ENCODE measurements around the gene ALX4.

Gene ALX4

DNA sequence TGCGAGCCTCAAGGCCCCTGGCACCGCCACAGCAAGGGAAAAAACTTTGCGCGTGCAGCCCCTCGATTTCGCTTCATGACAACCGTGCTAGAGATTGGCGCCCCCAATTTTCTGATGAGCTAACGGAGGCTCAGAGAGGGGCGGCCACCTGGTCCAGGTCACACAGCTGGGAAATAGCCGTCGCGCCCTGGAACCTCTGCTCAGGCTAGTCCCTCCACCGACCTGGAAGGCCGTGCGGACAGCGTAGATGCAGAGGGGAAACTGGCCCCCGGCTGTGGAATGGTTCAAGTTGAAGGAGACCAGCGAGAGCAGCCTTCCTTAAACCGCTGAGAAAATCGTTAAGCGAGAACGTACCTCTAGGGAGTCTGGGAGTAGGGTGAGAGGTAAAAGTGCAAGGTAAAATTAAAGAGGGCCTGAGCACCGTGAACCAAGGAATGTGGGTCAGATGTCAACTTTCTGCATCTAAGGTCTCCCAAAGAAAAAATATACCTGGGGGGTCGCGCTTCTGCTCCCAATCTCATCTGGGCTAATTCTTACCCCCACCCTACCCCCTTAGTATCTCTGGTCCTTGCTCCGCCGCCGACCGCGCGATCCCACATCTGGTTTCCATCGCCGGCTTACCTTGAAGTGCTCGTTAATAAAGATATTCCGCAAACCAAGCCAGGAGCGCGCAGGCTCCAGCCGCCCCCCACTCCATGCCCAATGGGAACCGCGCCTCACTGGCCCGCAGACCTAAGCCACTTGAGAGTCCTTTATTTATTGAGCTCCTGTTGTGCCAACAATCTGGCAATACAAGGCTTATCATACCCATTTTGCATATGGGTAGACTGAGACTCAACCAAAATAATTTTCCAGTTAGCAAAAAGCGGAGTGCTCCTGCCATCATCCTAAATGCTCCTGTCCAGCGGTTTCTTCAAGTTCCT, 1.7 kb upstream of the ALX4 start:
- no peak for DNase-seq
- Mint-ChIP-seq H3K4me3 (no peak overlapping the region), H3K9me3 (no peaks in the 10 kb centered on the region), H3K27ac (no peak overlapping the region), H3K4me1 (peaks cover 20% of the 10 kb centered on the region), H3K27me3 (peaks cover 99% of the 10 kb centered on the region)
- no peak for ATAC-seq

DNA sequence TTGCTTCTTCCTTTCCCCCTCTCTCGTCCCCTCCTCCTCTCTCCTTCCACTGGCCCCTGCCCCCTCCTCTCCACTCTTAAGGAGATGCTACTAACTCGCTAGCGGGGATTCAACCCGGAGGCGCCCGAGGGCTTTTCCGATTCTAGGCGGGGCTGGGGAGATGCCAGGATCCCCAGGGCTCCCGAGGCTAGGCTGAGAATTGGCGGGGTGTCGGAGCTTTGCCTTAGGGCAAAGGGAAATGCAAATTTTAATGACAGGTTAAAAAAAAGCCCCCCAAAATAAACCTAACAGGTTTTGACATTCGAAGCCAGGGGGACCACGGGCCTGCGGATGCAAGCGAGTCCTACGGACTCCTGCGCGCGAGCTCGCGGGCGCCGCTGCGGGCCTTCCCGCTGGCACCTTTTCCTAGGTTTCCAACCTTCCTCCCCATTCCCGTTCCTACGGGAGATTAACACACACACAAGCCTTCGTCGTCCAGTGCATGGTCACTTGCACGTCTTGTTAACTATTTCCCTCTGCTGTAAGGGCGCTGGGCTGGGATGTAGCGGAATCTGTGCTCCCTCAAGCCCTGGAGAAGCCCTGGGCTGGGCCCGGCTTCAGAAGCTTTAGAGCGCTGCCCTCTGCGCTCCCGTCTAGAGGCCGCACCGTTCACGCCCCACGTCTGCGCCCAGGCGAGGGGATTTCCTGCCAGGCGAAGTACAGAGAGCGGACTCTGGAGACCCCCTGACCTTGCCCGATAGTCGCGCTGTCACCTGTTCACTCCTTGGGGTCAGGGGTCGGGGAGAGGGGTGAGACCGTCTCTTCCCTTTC, 729 bp upstream of the ALX4 start:
- ATAC-seq (no peak), DNase-seq (no peak)
- H3K4me3 Mint-ChIP-seq: no peak overlapping the region
- H3K27ac Mint-ChIP-seq: no peak overlapping the region
- peaks cover 99% of the 10 kb centered on the region for H3K27me3 Mint-ChIP-seq
- peaks cover 26% of the 10 kb centered on the region for H3K4me1 Mint-ChIP-seq
- no peaks in the 10 kb centered on the region for H3K9me3 Mint-ChIP-seq

DNA sequence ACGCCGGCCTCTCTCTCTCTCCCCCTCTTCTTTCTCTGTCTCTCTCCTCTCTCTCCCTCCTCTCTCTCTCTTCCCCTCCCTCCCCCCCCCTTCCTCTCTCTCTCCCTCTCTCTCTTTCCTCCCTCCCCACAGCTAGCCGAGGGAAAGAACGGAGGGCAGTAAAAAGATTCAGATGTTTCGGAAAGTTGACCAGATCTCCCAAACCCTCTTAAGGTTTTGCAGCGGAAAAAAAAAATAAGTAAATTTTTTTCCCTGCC, 195 bp upstream of the ALX4 start:
- ATAC-seq: no peak
- Mint-ChIP-seq H3K27ac (no peak overlapping the region), H3K4me1 (peaks cover 27% of the 10 kb centered on the region), H3K4me3 (peak overlapping the region in 1 of 2 donors; percentile 24), H3K27me3 (peaks cover 99% of the 10 kb centered on the region), H3K9me3 (no peaks in the 10 kb centered on the region)
- DNase-seq: no peak

DNA sequence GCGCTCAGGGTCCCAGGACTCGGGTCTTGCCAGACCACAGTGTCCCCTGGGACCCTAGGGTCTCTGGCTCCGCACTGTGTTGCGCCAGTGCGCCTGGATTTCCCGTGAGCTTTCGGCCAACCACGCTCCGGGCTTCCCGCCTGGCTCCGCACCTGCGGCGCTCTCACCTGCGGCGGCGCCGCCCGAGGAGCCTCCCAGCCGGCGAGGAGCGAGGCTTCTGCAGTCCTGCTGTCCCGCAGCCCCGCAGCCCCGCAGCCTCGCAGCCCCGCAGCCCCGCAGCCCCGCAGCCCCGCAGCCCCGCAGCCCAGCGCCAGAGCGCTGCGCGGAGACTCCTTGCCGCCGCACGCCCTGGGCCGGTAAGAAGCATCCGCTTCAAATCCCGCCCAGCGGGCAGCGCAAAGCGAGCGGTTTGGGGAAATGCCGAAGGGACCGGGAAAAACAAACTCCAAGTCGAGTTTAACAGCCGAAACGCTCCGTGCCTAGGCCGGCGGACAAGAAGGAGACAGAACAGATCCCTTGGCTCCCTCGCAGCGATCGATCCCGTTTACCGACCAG, 939 bp downstream of the ALX4 start:
- H3K4me1 Mint-ChIP-seq: peaks cover 38% of the 10 kb centered on the region
- H3K9me3 Mint-ChIP-seq: no peaks in the 10 kb centered on the region
- DNase-seq (no peak), ATAC-seq (no peak)
- no peak overlapping the region for H3K27ac Mint-ChIP-seq
- peaks cover 99% of the 10 kb centered on the region for H3K27me3 Mint-ChIP-seq
- H3K4me3 Mint-ChIP-seq: peak overlapping the region; percentile 15 to 61

DNA sequence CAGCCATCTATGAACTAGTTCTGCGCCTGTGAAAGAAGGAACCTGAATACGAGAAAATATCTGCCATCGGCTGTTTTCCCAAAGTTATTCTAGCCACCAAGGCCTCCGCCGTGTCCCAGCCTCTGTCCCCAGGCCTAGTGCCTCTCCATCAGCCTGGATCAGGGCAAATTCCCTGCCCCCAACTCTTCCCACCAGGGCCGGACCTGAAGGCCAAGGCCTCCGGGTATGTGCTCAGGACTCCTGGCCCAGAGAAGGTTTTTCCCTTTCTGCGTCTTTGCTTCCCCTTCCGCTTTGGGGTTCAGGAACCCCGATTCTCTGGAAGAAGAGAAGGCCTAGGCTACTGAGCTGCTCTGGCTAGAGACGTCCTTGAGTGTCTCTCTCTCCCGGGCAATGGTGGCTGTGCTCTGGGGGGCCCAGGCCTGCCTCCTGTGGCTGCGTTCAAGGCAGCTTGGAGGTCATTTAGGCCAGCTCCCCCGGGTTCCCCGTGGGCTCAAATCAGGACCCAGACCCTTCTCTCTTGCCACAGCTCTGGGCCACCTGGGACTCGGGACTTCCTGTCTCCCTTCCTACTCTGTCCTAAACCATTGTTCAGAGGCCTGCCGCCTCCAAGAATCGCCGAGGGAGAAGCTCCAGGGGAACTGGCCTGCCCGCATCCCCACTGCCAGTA, 1.6 kb downstream of the ALX4 start:
- H3K9me3 Mint-ChIP-seq: no peaks in the 10 kb centered on the region
- no peak for ATAC-seq
- peaks cover 99% of the 10 kb centered on the region for H3K27me3 Mint-ChIP-seq
- DNase-seq: no peak
- peaks cover 44% of the 10 kb centered on the region for H3K4me1 Mint-ChIP-seq
- H3K4me3 Mint-ChIP-seq: no peak overlapping the region
- H3K27ac Mint-ChIP-seq: no peak overlapping the region

DNA sequence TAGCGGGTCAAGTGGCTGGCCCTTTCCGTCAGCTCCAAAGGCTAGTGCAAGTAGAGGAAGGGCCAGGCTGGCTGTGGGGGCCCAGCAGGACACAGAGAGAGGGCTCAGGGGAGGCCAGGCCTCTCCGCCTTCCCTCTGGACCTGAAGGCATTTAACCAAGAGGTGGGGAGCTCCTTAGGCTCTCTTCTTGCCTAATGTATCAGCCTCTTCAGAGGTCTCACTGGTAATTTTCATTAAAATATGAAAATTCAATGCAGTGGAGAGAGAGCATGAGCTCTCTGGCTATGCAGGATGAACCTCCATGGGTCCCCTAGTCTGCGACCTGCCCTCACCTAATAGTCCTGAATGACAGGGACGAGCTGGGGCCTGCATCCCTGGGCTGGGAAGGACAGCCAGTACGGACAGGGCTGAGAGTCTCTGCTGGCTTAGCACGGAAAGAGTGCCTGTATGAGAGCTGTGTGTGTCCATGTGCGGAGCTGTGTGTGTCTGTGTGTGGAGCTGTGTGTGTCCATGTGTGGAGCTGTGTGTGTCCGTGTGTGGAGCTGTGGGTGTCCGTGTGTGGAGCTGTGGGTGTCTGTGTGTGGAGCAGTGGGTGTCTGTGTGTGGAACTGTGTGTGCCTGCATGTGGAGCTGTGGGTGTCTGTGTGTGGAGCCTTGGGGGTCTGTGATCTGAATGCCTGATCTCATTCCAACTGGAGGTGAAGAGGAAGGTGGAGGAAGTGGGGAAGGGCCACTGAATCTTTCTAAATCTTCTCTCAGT, 2.4 kb downstream of the ALX4 start:
- no peak for ATAC-seq
- Mint-ChIP-seq H3K27ac (no peak overlapping the region), H3K4me1 (peaks cover 46% of the 10 kb centered on the region)

DNA sequence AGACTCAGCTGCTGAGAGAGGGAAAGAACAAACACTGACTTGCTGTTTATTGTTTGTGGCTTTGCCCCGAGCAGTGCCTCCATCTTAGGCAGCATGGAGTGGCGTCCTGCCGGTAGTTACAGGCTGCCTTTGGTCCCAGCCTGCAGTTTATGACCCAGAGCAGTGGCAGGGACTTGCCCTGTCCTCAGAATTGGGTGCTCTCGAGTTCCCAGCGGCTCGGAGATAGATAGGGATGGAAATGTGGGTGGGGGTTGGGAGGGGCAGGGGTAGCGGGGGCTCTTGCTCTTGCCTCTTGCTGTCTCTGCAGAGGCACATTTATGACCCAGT, 3.1 kb downstream of the ALX4 start:
- peaks cover 46% of the 10 kb centered on the region for H3K4me1 Mint-ChIP-seq
- no peaks in the 10 kb centered on the region for H3K9me3 Mint-ChIP-seq
- ATAC-seq (no peak), DNase-seq (no peak)
- H3K27me3 Mint-ChIP-seq: peaks cover 99% of the 10 kb centered on the region
- peak overlapping the region; percentile 90 to 91 for H3K4me3 Mint-ChIP-seq
- no peak overlapping the region for H3K27ac Mint-ChIP-seq

More for the DNA sequence above, 2.4 kb downstream of the ALX4 start:
- DNase-seq: no peak
- Mint-ChIP-seq H3K9me3 (no peaks in the 10 kb centered on the region), H3K27me3 (peaks cover 99% of the 10 kb centered on the region), H3K4me3 (no peak overlapping the region)

DNA sequence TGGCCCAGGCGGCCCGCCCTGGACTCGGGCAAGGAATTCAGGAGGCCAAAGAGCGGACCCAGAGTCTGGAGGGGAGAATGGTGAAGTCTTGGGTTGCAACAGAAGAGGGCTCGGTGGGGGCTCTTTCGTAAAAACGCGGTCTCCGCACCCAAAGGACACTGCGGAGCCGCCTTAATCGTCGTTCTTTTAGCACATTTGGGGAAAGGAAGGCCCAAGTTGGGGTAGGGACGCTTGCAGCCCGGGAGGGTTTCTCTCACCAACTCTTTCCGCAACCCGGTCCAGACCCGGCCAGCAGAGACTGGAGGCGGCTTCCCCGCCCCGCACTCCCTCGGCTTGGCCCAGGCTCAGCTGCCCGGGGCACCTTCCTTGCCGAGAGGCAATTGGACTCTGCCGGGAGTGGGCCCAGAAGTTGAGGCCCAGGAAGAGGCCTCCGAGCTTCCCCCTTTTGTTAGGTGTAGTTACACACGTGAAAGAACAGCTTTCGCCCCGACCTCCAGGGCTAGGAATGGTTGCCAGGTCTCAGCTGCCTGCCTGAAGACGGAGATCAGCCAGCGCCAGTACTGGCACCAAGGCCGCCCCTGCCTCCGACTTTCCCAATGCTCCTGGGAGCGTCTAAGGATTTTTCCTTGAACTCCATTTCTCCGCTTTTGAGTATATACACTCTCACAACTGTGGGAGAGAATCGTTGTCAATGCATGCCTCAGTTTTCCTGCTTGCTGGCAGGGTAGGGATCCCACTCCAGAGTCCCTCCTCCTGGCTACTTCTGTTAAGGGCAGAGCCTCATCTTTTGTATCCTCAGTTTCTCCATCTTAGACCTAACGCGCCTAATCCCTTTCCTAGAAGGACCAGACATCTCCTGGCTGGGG, 3.7 kb downstream of the ALX4 start:
- peaks cover 46% of the 10 kb centered on the region for H3K4me1 Mint-ChIP-seq
- no peak overlapping the region for H3K27ac Mint-ChIP-seq
- peaks cover 99% of the 10 kb centered on the region for H3K27me3 Mint-ChIP-seq
- peak; percentile 26 for ATAC-seq
- H3K9me3 Mint-ChIP-seq: no peaks in the 10 kb centered on the region
- peak overlapping the region; percentile 90 to 91 for H3K4me3 Mint-ChIP-seq
- DNase-seq: no peak

DNA sequence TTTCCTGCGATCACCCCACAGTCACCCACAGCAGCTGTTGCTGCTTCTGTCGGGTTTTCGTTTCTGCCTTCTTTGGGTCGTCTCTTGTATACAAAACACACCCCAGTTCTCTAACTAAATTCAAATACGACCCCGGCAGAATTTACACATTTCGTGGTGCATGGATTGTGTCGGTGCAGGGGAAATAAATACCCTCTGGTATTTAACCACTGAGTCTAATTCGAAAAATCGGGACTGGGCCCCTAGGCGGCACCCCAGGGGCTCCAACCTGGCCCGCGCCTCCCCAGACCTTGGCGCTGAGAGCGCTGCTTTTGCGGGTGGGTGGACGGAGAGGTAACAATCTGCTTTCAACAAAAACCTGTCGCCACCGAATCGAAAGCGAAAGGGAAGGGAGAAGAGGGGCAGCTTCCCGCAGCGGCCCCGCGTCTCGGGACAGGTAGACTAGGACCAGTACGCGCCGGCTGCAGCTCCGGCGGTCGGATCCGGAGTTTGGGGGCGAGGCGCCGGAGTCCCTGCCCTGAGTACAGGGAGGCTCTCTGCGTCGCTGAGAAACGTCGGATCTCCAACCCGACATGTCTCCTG, 4.4 kb downstream of the ALX4 start:
- Mint-ChIP-seq H3K4me3 (peak overlapping the region; percentile 90 to 91), H3K27ac (peak overlapping the region in 1 of 2 donors; percentile 40), H3K27me3 (peaks cover 97% of the 10 kb centered on the region), H3K9me3 (no peaks in the 10 kb centered on the region), H3K4me1 (peaks cover 46% of the 10 kb centered on the region)
- ATAC-seq (peak; percentile 47), DNase-seq (peak; percentile 39 to 48)

DNA sequence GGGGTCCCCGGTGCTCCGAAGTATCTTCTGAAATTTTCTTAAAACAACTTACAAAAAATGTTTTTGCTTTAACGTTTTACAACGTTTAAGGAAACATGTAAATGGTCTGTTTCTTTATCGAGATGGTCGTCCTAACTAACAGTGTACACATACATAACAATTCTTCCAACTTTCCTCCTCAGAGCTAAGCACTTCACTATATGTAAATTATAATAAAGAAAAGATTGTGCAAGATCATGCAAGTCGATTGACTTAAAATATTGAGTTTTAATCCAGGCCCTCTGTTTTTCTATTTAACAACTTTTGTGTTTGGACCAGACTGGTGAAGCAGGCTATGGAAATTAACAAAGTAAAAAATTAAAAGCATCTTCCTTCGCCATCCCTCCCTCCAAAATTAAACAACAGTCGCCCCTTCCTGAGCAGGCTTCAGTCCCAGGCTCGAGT, 4.9 kb downstream of the ALX4 start:
- no peak overlapping the region for H3K27ac Mint-ChIP-seq
- peaks cover 46% of the 10 kb centered on the region for H3K4me1 Mint-ChIP-seq
- H3K4me3 Mint-ChIP-seq: peak overlapping the region; percentile 90 to 91
- H3K27me3 Mint-ChIP-seq: peaks cover 97% of the 10 kb centered on the region
- DNase-seq (no peak), ATAC-seq (no peak)
- H3K9me3 Mint-ChIP-seq: no peaks in the 10 kb centered on the region

DNA sequence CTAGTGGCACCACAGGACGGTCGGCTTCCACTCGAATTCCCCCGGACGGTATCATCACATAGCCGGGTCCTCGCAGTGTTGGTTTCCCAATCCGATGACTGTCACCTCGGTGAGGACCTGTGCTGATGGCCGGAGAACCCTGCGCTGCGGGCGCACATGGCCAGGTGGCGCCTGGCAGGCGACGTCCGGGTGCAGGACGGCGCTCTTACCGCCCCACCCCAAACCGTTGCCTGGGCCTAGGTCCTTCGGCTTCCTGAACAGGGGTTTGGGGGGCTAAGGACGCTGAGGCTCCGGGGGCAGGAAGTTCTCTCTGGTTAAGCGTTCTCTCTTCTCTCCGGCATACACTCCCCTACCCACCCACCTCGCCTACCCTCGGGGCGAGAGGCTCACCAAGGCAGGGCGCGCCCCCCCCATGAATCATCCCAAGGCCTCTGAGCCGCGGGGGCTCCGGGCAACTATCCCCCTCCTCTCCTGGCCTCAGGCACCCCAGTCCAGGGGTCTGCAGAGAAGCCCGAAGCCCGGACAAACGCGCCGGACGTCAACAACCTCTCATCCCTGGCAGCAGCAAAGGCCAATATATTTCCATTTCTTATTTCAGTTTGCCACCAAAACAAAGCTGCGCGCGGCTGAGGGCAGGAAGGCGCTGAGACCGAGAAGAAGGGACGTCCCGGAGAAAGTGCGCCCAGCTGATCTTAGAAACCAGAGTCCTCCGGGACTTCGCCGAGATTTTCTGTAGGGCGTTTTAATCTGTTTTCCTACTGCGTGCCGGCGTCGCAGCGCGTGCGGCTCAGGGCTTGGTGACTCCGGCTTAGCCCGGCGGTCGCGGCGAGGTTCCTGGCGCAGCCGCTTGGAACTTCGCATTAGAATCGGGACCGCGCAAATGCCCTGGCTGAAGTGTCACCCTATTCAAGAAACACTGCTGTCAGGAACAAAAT, 5.6 kb downstream of the ALX4 start:
- Mint-ChIP-seq H3K27me3 (peaks cover 98% of the 10 kb centered on the region), H3K4me1 (peaks cover 41% of the 10 kb centered on the region), H3K4me3 (peak overlapping the region; percentile 90 to 91), H3K9me3 (no peaks in the 10 kb centered on the region), H3K27ac (no peak overlapping the region)
- DNase-seq (no peak), ATAC-seq (no peak)

DNA sequence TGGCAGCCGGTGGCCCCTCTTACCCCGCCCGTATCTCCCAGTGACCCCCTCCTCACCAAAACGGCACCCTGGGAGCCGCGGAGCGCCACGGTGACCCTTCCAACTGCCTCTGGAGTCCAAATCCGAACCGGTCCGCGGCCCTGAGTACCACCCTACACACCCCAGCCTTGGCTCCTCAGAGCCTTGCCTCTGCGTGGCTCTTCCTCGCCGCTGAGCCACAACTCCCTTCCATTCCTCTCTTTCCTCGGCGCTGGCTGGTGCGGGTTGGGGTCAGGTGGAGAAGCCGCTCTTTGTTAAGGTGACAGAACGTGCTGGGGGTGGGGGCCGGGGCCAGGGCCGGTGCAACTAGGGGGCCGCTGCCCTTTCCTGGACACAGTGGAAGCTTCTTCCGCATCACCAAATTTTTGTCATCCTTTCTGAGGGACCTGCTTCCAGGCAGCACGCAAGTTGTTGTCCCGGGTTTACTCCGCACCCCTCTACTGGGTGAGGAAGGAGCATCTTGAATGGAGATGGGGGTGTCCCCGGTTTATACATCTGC, 6.5 kb downstream of the ALX4 start:
- H3K9me3 Mint-ChIP-seq: no peaks in the 10 kb centered on the region
- peaks cover 94% of the 10 kb centered on the region for H3K27me3 Mint-ChIP-seq
- no peak overlapping the region for H3K27ac Mint-ChIP-seq
- peaks cover 38% of the 10 kb centered on the region for H3K4me1 Mint-ChIP-seq
- H3K4me3 Mint-ChIP-seq: no peak overlapping the region
- DNase-seq (no peak), ATAC-seq (no peak)
